HG03575 (cell line): ENCODE data around the gene ACADS.

Source experiments
- ATAC-seq: cut with Tn5 transposase; IDR thresholded peaks from one replicate; pipeline ENCODE4 v1.9.1; 2021; ENCODE audit not compliant: unreplicated experiment, insufficient number of reproducible peaks, low FRiP score; ENCODE audit errors: extremely low read depth

The ACADS gene

DNA sequence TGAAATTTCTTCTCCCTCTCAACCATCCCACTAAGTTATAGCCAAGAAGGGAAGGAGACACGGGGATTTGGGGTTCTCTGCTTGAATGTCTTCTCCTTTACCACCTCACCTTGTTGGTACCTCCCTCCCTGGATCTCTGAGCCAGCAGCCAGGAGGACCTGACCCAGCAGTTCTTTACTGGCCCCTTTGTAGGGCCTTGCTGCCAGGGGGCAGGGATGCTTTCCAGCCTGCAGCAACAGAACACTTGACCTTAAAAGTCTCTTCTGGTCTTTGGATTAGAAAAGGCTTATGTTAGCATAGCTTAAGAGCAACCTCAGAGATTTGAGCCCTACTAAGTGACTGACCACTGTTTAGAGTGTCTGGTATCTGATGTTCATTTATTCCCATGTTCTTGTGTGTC lies 28.3 kb upstream of the ACADS start:
- no peak for ATAC-seq

DNA sequence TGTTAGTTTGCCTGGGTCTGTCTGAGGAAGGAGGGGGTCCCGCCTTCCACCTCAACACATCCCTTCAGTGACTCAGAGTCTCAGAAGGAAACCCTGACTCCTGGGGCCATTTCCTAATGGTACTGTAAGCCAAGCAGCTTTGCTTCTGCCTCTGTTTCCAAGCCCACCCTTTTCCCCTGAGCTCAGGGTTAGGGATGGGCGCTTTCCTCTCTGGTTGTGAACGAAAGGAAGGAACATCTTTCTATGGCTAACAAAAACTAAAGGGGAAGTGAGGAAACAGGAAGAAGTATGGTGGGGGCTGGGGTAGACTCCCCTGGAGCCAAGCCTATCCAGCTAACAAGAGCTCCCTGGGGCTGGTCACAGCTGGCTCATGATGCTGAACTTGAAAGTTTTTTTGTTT lies 27.0 kb upstream of the ACADS start:
- ATAC-seq, result no peak

DNA sequence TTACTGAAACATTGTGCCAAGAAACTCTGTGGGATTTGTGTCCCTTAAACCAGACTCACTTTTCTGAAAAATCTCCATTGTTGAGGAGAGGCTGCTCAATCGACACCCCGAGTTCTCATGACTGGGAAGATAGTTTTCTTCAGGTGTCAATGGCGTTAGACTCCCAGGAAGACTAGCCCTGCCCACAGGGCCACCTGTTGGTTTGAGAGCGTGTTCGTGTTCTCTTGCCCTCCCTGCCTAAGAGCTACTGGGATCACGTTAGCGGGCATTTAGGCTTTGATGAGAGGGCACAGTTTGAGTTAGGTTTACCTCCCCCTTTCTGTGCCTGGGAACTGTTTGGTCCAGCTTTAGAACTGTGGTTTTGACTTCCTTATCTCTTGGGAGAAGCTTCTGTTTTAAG lies 26.1 kb upstream of the ACADS start:
- ATAC-seq, result no peak

DNA sequence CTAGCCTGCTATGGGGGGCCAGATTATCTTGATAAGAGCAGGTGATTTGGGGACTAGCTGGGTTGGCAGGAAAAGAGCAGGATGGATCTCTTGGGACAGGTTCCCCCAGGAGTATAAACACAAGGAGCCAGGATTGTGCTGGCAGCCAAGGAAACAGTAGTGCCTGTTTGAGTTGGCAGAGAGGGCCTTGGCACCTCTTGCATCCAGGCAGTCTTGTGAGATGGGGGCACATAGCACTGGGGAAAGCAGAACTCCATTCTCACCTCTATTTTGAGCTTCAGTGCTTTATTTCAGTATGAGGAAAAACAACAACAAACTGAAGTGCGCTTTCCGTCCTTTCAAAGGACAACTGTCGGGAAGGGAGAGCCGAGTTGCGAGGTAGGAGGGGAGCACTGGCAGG lies 24.7 kb upstream of the ACADS start:
- ATAC-seq, result no peak

DNA sequence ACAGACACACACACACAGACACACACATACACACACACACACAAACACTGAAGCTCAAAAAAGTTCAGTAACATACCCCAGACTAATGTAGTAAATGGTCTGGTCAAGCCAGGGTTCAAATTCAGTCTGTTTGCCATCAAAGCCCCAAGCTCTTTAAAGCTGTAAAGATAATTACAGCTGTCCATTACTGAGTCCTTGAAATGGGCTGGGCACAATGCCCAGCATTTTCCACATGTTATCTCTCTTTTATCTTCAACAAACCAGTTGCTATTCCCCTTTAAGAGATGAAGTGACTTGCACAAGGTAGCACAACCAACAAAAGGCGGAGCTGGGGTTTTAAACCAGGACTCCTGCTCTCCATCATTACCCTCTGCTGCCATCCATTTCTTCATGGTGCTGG lies 23.0 kb upstream of the ACADS start:
- no peak for ATAC-seq

DNA sequence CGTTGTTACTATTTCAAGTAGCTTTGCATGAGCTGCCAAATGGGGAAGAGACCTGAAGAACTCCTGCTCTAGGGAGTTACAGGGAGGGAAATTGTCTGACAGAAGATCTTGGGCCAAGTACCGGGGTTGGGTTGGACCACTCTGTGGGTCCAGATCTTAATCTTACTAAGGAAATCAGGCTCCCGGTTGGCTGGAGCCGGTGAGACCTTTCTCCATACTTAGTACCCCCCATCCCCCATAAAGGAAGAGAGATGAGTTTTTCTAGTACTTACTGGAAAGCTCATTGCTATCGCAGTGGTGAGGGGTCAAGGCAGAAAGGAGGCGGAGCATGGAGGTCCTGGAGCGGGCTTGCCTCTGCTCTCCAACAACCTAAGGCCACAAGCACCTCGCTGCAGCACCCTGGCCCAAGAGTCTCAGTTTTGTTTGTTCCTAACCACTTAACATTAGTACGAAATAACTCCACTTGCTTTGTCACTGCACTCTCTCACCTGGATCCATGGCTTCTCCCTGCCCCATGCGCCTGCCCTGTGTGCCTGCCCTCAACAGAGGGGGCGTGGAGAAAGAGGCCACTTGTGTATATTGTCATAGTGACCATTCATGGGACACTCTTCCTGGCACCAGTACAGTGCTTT lies 22.2 kb upstream of the ACADS start:
- no peak for ATAC-seq

DNA sequence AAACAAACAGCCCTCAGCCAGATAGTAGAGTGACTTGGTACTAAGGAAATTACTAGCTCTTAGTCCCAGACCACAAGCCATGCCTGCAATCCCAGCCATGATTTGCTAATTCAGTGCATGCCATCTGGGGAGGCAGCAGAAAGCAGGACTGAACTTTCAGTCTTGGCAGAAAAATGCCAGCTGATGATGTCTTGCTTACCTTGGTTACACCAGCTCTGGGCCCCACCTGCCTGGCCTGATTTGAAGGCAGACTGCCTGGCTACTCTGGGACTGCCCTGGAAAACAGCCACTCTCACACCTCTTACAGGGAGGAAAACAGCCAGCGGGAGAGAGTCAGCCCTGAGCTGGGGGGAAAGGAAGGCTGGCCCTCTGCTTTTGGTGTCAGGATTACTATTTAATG lies 20.0 kb upstream of the ACADS start:
- no peak for ATAC-seq

DNA sequence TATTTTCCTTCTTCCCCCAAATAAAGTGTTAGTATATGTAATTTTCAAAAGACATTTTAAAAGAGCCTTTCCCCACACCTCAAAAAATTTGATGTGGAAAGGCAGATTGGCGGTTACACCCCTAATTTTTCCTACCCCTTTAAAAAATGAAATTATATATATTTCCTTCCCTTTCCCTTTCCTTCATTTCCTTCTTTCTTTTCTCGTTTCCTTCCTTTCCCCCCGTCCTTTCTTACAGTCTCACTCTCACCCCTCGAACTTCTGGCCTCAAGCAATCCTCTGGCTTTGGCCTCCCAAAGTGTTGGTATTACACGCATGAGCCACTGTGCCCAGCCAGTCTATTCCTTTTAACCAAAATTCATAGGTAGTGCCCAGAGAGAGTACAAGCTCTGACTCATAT lies 19.6 kb upstream of the ACADS start:
- no peak for ATAC-seq

DNA sequence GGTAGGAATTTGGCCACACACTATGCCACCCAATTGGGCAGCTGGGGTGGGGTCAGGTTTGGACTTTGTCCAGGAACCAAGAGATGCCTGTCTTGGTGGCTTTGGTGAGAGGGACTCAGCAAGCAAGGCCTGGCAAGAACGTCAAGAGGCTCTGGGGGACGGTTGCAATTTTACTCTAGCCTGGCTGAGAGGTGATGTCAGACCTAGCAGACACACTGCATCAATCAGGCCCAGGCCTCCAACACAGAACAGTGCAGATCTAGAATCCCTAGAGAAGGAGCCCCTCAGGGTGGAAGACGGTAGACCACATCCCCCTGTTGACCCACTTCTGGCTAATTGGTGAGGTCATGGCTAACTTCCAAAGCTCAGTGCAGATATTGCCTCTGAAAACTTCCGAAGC lies 17.0 kb upstream of the ACADS start:
- no peak for ATAC-seq

DNA sequence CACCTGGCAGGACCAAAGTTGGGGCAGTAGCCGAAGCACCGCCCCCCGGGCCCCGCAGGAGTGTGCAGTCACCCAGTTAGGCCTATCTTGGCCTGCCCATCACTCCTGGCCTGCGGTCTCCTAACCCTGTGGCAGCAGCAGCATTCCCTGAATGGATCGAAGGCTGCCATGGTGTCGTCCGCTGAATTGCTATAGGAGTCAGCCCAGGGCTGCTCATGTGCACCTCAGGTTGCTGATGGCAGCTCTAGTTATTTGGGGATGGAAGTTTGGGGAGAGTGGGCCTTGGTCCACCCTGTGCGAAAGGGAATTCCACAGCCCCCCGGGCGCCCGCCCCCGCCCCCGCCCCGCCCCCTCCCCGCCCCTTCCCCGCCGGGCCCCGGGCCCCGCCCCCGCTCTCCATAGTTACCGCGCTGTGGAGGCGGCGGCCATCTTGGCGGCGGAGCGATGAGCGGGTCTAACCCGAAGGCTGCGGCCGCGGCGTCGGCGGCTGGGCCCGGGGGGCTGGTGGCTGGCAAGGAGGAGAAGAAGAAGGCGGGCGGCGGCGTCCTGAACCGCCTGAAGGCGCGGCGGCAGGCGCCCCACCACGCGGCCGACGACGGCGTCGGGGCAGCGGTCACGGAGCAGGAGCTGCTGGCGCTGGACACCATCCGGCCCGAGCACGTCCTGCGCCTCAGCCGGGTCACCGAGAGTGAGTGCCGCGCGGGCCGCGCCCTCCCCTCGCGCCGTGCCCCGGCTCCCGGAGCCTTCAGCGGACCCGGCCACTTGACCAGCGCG lies 15.4 kb upstream of the ACADS start, which contains the start of gene UNC119B:
Gene UNC119B, plus strand, starts transcription at position 428 of the 774 bp plus-strand sequence. Its CDS starts 17 bp downstream, at position 445.
- ATAC-seq, result no peak

DNA sequence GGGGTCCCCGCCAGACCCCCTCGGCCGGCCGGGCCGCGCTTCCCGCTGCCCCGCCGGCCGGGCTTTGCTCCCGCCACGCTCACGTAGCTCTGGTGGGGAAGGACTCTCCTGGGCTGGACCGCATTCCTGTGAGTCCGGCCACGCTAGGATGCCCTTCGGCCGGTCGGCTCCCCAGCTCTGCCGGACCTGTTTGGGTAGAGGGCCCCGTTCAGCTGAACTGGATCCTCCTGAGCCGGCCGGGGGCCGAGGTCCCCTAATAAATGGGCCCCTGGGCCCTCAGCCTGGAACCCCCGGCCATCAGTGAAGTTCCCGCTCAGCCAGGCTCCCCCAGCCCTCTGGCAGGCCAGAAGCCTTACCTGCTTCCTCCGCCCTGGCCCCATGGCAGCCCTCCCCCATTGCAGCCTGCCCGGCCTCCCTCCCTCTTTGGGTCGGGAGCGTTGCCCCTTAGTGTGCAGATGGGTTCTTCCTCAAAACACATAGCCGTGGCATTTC lies 14.8 kb upstream of the ACADS start:
- no peak for ATAC-seq

DNA sequence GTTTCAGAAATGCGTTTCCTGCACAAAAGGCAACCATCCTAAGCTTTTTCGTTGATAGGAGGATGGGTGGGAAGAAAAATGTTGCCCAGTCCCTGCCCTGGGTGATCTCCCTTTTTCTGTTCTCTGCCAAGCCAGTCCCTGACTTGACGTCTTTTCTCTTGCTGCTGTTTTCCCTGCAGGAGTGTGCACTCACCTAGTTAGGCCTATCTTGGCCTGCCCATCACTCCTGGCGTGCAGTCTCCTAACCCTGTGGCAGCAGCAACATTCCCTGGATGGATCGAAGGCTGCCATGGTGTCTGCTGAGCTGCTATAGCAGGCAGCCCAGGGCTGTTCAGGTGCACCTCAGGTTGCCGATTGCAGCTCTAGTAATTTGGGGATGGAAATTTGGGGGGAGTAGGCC lies 14.2 kb upstream of the ACADS start:
- ATAC-seq, result no peak

DNA sequence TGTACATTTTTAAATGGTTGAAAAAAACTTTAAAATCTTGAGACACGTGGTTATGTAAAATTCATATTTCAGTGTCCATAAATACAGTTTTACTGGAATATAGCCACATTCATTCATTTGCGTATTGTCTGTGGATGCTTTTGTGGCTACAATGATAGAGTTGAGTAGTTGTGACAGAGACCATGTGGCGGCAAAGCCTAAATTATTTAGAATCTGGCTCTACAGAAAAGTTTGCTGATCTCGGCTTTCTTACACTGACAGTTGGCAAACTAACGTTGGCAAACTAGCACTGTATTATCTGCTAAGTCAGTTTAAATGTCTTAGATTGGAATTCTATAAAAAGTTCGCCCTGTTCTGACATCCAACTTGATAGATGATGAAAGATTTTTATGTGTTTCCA lies 13.0 kb upstream of the ACADS start:
- no peak for ATAC-seq

DNA sequence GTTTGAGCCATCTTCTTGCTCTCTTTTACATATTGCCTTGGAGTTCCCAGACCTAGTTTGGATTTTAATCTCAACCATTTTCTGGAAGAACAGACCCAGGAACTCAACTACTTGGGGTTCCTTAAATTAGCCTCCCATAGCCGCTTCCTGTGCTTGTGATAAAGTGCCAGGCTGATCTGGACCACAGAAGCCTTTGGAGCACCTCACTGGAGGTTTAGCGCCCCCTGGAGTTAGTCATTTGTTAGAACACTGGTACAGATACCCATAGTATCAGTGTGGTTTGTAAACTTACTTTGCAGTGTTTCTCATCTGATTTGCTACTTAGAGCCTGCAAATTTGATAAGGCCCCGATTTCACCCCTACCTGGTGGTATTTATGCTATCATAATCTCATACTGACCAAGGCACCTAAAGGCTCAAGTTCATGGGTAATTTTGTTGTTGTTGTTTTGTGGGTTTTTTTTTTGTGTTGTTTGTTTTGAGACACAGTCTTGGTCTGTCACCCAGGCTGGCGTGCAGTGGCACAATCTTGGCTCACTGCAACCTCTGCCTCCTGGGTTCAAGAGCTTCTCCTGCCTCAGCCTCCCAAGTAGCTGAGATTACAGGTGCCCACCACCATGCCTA lies 11.7 kb upstream of the ACADS start:
- no peak for ATAC-seq

DNA sequence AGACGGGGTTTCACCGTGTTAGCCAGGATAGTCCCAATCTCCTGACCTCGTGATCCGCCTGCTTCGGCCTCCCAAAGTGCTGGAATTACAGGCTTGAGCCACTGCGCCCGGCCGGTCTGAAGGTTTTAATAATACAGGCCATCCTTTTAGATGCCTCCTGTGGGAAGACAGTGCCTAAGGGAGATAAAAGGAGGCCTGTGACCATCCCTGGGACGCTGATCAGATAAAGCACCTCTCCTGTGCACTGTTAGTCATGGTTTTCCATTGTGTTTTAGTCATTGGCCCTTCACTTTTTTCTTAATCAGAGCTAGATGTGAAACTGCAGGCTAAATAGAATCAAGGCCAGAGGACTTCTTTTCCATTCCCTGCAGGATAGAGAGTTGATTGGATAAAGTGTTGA lies 7.6 kb upstream of the ACADS start:
- no peak for ATAC-seq

DNA sequence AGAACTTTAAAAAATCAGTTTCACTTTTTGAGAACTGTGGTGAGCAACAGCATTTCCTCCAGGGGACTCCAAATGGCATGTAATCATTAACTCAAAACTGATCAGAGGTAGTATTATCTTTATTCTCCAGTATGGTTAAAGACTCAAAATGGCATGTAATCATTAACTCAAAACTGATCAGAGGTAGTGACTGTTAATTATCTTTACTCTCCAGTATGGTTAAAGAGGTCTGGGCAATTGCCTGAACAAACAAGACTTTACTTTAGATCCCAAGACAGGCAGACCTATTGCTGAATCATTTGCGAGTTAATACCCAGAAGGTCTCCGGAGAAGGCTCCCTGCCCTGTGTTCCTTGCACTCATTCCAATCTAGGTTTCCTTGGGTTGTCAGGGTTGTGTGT lies 6.6 kb upstream of the ACADS start:
- ATAC-seq, result no peak

DNA sequence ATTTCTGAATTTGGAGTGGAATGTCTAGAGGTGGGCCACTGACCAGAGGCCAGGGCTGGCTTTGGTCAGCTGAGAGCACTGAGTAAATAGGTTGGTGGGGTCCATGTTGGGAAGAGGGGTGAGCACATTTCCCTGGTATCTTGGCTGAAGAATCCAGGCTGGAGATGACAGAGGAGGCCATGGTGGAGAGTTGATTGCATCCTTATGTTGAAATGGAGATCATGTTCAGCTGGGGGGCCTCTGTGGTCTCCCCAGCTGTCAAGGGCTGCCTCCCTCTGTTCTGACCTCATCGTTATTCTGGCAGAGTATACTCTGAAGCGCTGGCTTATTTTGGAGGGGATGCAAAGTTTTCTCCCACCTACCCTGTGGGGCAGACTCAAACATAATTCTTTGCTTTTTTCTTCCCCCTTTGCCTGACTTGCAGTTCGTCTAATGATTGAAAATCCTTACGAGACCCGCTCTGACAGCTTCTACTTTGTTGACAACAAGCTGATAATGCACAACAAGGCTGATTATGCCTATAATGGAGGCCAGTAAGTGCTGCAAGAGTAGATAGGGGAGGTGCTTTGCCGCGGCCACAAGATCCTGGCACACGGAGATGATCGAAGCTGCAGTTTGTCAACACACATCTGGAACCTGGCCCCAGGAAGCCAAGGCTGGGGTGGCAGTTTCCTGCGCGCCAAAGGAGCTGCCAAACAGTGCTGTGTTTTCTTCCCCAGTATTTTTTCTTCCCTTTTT lies 6.0 kb upstream of the ACADS start:
- ATAC-seq, result no peak

DNA sequence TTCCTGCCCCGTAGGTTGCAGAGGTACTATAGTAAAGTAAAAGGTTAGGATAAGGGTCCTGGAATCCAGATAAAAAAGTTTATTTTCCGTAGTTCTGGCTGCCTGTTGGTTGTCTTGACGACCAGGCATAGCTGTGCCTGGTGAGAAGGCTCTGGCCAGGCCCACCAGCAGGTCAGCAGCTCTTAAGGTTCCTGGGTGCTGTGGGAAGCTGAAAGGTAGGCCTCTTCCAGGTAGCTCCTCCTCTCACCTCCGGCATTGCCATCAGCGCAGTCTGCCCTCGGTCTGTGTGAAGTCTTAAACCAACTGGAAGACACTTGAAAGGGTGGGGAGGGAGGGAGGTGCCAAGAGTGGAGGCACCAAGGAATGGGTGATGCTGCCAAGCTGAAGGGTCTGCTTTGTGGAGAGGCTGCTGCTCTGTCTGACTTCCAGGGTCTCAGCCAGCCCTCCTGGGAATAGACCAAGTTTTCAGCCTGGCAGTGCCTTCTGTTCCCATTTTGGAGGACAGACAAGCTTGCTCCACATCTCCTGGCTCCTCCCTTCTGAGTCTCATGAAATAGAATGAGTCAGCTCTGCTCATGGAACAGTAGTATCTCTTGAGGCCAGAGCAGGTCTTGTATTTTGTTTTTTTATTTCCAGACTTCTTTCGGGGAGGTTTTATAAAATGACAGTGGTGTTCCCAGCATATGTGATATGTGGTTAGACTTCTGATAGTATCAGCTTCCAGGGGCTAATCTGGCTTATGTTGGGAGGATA lies 5.2 kb upstream of the ACADS start:
- ATAC-seq, result no peak
